HG02943 (cell line): ENCODE results near the gene SPATA45.
"Not testable (repeated sequence)": the region's sequence is repeated elsewhere in the genome, so short reads cannot be mapped to it uniquely, and the experiment has no call there.

Source experiments
- ATAC-seq: cut with Tn5 transposase; IDR thresholded peaks from one replicate; pipeline ENCODE4 v1.9.1; 2021; ENCODE audit warnings: mild to moderate bottlenecking, low read depth, moderate library complexity; ENCODE audit not compliant: unreplicated experiment

SPATA45 gene

DNA sequence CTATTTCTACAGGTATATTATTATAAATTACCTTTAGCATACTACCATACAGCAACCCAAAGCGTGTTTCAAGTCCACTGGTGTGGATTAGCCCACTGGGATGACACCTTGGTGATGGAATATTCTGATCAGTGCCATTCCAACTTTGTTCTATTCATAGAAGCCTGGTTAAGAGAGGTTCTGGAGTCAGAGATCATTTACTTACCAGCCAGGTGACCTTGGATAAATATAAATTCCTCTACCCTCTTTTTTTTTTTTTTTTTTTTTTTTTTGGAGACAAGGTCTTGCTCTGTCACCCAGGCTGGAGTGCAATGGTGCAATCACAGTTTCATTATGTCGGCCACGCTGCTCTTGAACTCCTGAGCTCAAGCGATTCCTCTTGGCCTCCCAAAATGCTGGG is at the start of gene SPATA45:
Gene SPATA45, minus strand, starts transcription at position 101 of the 400 bp plus-strand sequence. CDS start 11,500 bp downstream, outside the sequence.
- no peak for ATAC-seq

DNA sequence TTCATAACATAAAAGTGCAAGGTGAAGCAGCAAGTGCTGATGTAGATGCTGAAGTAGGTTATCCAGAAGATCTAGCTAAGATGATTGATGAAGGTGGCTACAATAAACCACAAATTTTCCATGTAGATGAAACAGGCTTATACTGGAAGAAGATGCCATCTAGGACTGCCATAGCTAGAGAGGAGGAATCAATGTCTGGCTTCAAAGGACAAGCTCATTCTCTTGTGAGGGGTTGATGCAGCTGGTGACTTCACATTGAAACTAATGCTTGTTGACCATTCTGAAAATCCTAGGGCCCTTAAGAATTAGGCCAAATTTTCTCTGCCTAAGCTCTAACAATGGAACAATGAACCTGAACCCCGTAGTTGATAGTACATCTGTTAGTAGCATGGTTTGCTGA is 44.7 kb upstream of the SPATA45 start:
- ATAC-seq, result no peak

DNA sequence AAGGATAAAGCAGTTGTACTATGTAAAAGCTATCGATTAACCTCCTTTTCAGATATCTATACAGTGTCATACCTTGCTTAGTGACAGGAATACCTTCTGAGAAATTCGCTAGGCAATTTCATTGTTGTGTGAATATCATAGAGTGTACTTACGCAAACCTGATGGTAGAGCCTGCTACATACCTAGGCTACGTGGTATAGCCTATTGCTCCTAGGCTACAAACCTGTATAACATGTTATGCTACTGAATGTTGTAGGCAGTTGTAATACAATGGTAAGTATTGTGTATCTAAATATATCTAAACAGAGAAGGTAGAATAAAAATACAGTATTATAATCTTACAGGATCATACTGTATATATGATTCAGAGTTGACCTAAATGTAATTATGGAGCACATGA is 37.1 kb upstream of the SPATA45 start:
- no peak for ATAC-seq

DNA sequence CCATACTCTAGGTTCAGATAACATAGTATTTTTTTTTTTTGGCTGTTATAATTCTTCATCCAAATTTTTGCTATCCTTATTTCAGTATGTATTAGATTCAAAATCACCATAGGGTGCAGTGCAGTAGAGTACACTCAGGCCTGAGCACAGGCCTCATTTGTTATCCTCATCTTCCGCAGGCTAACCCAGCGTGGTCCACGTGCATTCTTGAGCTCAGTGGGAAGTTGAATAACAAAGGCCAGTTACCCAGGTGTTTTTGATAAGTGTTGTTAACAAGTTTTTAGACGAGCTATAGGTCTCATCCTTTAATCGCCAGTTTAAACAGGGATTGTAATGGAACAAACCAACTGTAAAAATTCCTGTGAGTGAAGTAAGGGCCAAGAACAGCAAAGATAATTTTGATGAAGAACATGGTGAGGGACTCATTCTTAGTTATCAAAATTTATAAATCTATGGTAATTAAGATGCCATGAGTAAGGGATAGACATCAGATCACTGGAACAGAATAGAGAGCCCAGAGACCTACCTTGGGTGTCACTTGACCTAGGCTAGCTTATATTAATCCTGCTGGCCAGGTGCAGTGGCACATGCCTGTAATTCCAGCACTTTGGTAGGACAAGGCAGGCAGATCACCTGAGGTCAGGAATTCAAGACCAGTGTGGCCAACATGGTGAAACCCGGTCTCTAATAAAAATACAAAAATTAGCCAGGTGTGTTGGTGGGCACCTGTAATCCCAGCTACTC is 32.7 kb upstream of the SPATA45 start:
- ATAC-seq, result no peak

DNA sequence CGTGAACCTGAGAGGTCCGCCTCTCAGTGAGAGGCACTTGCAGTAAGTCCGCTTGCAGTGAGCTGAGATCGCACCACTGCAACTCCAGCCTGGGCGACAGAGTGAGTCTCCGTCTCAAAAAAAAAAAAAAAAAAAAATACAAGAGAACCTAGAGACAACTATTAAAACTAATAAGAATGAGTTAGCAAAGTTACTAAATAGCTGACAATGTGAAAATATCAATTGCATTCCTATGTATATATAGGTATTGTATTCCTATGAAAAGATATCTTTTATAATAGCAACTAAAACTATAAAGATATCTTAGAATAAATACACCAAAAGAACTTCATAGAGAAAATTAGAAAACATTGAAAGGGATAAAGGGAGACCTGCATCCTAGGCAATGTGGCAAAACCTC is 31.0 kb upstream of the SPATA45 start:
- no peak for ATAC-seq

DNA sequence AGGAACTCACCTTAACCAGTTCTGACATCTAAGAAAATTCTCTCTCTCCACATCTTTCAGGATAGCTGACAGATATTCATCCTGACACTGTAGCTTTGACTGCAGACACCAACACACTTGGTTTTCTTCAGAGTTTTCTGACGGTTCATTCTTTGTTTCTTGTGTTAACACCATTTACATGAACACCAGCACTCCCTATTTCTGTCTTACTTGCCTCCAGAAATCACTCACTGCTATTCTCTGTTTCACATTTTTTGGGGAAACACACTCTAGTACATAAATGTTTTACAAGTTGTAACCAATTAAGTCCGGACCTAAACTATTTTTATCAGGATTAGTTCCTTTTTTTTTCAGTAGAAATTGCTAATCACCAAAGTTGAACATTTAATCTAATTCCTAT is 26.1 kb upstream of the SPATA45 start:
- no peak for ATAC-seq

DNA sequence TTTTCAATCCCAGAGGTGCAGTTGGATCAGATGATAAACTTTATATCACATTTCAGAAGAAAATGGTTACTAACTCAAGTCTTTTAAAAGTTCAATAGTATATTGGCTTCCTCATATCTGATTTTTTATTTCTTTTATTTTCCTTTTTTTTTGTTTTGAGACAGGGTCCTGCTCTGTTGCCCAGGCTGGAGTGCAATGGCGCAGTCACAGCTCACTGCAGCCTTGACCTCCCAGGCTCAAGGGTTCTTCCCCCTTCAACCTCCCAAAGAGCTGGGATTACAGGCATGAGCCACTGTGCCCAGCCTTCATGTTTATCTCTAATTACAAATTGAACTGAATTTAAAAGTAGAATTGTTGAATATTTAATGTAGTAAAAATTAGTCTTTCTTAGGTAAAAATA is 24.5 kb upstream of the SPATA45 start:
- no peak for ATAC-seq

DNA sequence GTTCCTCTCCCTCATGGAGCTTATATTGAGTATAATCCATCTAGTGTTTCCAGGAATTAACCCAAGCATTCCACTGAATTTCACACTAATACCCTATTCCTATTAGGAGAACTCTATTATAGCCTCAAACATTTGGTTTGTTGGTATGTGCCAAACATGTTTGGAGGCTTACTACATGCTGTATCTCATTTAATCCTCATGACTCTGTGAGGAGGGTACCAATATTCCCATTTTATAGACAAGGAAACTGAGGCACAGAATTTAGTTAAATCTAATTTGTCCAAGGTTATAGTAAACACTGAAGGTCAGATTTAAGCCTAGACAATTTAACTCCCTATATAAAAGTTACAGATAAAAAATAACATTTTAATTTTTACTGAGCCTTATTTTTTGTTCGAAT is 19.7 kb upstream of the SPATA45 start:
- no peak for ATAC-seq

DNA sequence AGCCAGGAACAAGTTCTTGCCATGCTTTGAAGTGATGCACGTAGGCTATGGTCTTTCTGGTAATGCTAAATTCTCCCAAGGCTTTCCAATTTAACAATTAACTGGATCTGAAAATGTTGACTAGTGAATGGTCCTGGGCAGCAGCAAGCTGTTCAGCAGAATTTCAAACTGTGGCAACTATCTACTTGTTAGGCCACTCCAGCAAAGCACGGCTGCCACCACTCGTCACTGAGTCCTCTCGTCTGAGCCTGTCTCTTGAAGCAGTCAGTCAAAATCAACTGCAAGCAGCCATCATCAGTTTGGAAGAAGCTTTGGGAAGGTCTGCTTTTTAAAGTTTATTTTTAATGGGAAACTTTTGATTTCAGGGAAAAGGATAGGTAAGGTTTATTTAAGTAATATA is 16.8 kb upstream of the SPATA45 start:
- ATAC-seq, result no peak

DNA sequence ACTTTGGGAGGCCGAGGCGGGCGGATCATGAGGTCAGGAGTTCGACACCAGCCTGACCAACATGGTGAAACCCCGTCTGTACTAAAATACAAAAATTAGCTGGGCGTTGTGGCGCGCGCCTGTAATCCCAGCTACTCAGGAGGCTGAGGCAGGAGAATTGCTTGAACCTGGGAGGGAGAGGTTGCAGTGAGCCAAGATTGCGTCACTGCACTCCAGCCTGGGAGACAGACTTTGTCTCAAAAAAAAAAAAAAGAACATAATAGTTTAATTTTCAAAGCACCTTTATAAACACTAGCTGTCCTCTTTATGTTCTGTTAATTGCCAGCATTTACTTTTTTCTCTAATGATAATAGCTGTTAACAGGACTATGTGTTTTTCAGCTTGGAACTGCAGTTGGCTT is 15.9 kb upstream of the SPATA45 start:
- not testable (repeated sequence) for ATAC-seq

DNA sequence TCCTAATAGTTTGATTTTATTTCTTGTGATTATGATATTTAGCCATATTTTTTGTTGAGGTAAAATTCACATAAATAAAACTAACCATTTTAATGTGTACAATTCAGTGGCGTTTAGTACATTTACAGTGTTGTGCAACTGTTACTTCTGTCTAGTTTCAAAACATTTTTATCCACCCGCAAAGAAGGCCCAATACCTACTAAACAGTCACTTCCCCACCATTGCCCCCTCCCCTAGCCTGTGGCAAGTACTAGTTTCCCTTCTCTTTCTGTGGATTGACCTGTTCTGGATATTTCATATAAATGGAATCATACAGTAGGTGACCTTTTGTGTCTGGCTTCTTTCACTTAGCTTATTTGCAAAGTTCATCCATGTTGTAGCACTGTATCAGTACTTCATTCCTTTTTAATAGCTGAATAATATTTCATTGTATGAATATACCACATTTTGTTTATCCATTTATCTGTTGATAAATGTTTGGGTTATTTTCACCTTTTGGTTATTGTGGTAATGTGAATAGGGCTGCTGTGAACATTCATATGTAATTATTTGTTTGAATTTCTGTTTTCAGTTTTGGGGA is 14.8 kb upstream of the SPATA45 start:
- ATAC-seq, result no peak

DNA sequence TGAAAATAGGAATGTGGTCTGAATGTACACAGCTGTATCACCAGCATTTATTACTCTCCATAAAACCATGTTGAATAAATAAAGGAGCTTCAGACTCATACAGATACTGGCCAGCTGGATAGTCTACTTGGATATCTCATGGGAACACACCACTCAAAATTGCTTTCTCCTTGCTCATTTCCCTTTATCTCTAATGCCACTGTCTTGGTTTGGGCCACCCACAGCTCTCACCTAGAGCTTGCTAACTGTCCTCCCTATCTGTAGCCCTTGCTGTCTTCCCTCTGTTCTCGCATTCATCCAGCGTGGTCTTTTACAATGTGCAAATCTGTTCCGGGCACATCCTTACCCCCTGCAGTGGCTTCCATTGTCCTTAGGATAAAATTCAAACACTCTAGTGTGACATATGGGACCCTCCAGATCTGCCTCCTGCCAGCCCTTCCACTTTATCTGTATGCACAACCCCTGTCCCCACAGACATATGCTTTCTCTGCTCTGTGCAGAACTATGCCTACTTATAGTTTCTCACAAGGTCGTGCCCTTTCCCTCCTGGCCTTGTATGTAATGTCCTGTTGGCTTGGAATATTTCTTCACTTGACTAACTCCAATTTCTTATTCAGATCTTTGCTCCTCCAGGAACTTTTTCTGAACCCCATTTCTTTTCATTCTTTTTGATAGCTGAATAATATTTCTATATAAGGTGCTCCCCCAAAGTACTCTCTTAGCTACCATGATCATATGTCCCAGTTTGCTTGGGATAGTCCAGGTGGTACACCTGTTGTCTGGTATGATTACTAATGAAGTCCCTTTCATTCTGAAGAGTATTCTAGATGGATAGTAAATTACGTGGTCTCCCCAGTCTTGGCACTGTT is 13.5 kb upstream of the SPATA45 start:
- ATAC-seq, result no peak

DNA sequence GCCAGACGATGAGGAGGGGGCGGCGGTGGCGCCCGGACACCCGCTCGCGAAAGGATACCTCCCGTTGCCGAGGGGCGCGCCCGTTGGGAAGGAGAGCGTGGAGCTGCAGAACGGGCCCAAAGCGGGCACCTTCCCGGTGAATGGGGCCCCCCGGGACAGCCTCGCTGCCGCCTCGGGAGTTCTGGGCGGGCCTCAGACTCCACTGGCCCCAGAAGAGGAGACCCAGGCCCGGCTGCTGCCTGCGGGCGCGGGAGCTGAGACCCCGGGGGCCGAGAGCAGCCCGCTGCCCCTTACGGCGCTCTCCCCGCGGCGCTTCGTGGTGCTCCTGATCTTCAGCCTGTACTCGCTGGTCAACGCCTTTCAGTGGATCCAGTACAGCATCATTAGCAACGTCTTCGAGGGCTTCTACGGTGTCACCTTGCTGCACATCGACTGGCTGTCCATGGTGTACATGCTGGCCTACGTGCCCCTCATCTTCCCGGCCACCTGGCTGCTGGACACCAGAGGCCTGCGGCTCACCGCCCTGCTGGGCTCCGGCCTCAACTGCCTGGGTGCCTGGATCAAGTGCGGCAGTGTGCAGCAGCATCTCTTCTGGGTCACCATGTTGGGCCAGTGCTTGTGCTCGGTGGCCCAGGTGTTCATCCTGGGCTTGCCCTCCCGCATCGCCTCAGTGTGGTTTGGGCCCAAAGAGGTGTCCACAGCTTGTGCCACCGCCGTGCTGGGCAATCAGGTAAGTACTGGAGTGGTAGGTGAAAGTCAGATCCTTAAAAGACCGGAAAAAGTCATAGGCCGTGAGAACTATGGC is 11.2 kb upstream of the SPATA45 start:
- ATAC-seq, result peak; percentile 7

DNA sequence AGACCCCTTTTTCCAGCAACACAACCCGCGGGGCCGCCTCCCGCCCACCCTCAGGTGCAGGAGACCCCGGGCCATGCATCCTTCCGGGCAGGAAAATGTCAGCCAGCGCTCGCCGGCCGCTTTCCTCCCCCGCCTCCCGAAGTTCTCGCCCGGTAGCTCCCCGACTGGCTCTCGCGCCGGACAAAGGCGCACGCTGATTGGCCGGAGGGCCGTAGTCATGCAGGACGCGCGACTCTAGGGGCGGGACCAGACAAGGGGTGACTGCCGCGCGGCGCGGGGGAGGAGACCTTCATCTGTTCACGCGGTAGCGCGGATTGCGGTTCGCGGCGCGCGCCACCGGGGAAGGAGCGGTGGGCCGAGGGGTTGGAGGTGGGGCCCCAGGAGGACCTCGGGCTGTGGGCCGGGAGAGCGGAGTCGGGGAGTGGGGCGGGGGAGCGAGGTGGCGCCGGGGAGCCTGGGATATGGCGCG is 10.6 kb upstream of the SPATA45 start, which contains the start of gene FLVCR1:
Gene FLVCR1, plus strand, starts transcription at position 284 of the 469 bp plus-strand sequence. Its CDS starts 178 bp downstream, at position 462.
- peak; percentile 96 for ATAC-seq

DNA sequence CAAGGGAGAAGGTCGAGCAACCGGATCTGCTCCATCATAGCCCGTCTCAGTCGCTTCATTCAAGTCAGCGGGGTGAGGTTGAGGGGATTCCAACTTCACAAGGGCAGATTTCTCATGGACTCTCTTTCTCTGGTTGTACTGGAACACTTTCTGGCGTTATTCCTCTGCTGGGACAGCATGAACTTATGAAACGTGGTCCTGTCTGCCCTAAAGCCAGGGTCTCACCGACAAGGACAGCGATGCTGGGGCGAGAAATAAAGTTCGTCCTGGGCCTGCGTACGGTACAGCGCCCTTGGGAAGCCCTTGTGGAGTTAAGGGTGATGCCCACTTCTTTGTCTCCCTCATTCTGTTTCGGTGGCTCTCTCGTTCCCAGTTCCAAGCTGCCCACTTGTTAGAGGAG is 9.3 kb upstream of the SPATA45 start:
- ATAC-seq, result no peak

DNA sequence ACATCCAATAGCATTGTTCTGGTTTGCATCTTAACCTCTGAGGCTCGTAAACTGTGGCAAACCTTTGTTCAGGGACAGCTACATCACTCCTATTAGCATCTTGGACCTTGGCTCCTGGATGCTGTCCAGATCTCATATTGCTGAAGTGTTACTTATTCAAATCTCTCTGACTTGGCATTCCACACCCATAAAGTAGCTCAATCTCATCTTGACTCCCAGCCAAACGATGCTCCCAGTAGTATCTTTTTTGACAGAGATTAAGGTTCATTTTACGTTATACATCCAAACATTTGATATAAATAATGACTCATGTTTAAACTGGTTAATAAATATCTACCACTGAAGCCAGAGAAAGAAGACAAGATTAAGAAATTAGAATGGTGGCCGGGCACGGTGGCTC is 6.2 kb upstream of the SPATA45 start:
- no peak for ATAC-seq

DNA sequence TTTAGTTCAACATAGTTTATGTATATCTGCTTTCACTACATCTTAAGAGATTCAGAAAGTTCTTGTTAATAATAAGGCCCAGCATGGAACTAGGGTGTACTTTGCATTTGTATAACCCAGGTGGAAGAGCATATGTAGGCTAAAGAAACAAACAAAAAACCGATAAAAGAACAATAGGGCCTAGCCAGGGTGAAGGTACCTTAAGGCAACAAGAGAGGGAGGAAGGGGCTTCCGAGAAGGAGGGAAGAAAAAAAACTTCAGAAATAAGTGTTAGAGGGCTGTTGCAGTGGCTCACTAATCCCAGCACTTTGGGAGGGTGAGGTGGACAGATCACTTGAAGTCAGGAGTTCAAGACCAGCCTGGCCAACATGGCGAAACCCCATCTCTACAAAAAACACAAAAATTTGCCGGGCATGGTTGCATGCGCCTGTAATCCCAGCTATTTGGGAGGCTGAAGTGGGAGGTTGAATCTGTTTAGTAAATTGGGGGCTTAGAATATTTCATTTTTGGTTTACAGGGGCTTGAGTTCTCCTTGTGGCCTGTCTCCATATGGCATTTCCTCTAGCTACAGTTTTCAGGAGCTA is 4.7 kb upstream of the SPATA45 start:
- ATAC-seq, result no peak

DNA sequence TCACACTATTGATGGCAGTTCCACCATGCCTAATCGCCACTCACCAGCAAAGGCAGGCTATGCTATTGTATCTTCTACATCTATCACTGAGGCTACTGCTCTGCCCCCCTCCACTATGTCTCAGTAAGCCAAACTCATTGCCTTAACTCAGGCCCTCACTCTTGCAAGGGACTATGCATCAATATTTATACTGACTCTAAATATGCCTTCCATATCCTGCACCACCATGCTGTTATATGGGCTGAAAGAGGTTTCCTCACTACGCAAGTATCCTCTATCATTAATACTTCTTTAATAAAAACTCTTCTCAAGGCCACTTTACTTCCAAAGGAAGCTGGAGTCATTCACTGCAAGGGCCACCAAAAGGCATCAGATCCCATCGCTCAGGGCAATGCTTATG is 2.9 kb downstream of the SPATA45 start:
- not testable (repeated sequence) for ATAC-seq

DNA sequence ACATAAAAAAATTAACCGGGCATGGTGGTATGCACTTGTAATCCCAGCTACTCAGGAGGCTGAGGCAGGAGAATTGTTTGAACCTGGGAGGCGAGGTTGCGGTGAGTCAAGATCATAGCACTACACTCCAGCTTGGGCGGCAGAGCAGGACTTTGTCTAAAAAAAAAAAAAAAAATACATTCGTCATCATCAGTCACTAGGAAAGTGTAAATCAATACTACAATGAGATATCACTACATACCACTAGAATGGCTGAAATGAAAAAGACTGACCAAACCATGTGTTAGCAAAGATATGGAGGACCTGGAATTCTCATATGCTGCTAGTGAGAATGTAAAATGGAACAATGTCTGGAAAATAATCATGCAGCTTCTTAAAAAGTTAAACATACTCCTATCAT is 9.3 kb downstream of the SPATA45 start:
- ATAC-seq, result no peak
